ENCODE results near the gene FAM120A. TPM values are rescaled to one million over a fixed set of nuclear protein-coding genes. Genes with fewer than 3 reads are reported as not detected.
"Not testable (repeated sequence)": the region's sequence is repeated elsewhere in the genome, so short reads cannot be mapped to it uniquely, and the experiment has no call there.

FAM120A gene
- total and polyA plus RNA-seq, 9 donors = 37.9 to 130 (median 78.9) TPM

DNA sequence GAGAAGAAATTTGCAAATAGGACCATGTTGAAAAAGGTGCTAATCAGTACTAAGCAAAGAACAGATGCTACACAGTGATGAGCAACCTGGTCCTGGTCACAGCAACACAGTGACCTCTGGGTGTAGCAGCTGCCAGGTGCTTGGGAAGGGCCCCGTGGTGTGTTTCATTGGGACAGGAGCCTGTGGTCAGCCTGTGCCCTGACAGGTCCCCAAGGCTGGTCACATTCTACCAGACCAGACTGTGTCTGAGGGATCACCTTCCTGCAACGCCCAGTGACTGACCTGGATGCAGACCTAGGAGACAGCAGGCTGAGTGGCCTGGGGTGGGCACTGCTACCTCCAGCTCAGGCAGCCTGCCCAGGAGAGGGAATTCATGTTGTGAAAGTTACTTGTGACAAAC, 56.7 kb downstream of the FAM120A start:
- Histone ChIP-seq H3K9me3 (no peaks in the 10 kb centered on the region), H3K27me3 (no peaks in the 10 kb centered on the region), H3K4me1 (ENCODE audit: insufficient read depth) (peaks cover 8% of the 10 kb centered on the region), H3K4me3 (no peak overlapping the region), H3K36me3 (no peaks in the 10 kb centered on the region), H3K27ac (no peak overlapping the region)
- 59 to 98% (median 94%) methylated on average over 2 of the region's 2 CpGs for WGBS, 3 donors
- intact Hi-C loops (cut with DNase I) = no loop called here
- DNase-seq = no peak
- TF ChIP-seq POLR2A (IDR thresholded peaks at IDR 0.05) = no peak
- TF ChIP-seq EP300 (IDR thresholded peaks at IDR 0.05) = no peak
- TF ChIP-seq CTCF (IDR thresholded peaks at IDR 0.05) = no peak

- H3K4me1 ChIP-seq (ENCODE audit: insufficient read depth) = peaks cover 16% of the 10 kb centered on the region
- no peaks in the 10 kb centered on the region for H3K36me3 ChIP-seq
- no peaks in the 10 kb centered on the region for H3K9me3 ChIP-seq
- no peak for DNase-seq
- no peak overlapping the region for H3K4me3 ChIP-seq
- TF ChIP-seq EP300 (IDR thresholded peaks at IDR 0.05) (no peak), POLR2A (IDR thresholded peaks at IDR 0.05) (no peak), CTCF (IDR thresholded peaks at IDR 0.05) (no peak)
- no peak overlapping the region for H3K27ac ChIP-seq
- WGBS, 3 donors = 80 to 98% (median 91%) methylated on average over 2 of the region's 2 CpGs
- H3K27me3 ChIP-seq = no peaks in the 10 kb centered on the region
- intact Hi-C loops (cut with DNase I) = no loop called here
Observed at GRCh38 chr9:93509084-93509483, 57.6 kb downstream of the FAM120A start.

GRCh38 chr9:93510041-93510440, 58.6 kb downstream of the FAM120A start:
- Histone ChIP-seq H3K27me3 (no peaks in the 10 kb centered on the region), H3K9me3 (no peaks in the 10 kb centered on the region), H3K4me1 (ENCODE audit: insufficient read depth) (peaks cover 19% of the 10 kb centered on the region), H3K36me3 (no peaks in the 10 kb centered on the region), H3K4me3 (no peak overlapping the region), H3K27ac (no peak overlapping the region)
- TF ChIP-seq POLR2A (IDR thresholded peaks at IDR 0.05) = no peak
- no peak for TF ChIP-seq EP300 (IDR thresholded peaks at IDR 0.05)
- no peak for TF ChIP-seq CTCF (IDR thresholded peaks at IDR 0.05)
- DNase-seq = no peak
- 72 to 81% (median 80%) methylated on average over 7 of the region's 7 CpGs for WGBS, 3 donors
- intact Hi-C loops (cut with DNase I) = loop anchor here in 1 of 4 donors (10.0 kb wide), 1 partner anchor 55 kb away; the partner anchor contains the start of genes FAM120A and FAM120AOS

- not testable (repeated sequence) for H3K9me3 ChIP-seq, H3K36me3 ChIP-seq, H3K27me3 ChIP-seq, H3K4me3 ChIP-seq
- Histone ChIP-seq H3K27ac (peak overlapping the region in 1 of 2 donors; percentile 47), H3K4me1 (ENCODE audit: insufficient read depth) (peaks cover 19% of the 10 kb centered on the region)
- peak; percentile 62 to 84 (median 73) for DNase-seq
- intact Hi-C loops (cut with DNase I) = loop anchor here in 1 of 4 donors (10.0 kb wide), 1 partner anchor 56 kb away; the partner anchor contains the start of genes FAM120A and FAM120AOS
- 16 to 27% (median 16%) methylated on average over 8 of the region's 8 CpGs for WGBS, 3 donors
Observed at GRCh38 chr9:93511228-93511627, 59.7 kb downstream of the FAM120A start.

DNA sequence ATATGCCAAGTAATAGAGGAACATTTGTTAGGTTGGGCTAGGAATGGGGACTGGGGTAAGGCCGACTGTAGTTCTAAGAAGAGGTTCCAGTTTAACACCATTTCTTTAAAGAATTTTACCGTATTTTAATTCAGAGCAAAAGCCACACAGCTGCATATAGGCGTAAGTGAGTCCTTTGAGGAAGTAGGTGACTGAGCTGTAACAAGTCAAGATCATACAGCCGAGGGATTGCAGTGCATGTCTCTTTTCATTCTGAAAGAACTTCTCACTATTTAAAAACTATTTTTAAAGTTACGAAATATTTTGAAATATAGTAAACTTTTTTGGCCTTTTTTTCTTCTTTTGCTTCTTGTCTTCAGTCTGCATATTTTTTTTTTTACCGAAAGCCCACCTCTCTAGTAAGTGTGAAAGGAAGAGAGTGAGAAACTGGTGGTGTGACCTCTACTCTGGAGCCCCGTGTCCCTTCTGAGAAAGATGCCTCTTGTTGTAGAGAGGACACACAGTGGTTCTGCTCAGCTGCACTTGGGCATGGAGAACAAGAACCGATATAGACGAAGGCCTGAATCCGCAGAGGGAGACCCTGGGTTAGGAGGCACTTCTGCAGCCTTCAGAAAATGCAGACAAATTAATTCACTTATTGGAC, 60.8 kb downstream of the FAM120A start:
- WGBS, 3 donors = 37 to 60% (median 52%) methylated on average over 10 of the region's 10 CpGs

More for the DNA sequence above, 60.8 kb downstream of the FAM120A start:
- intact Hi-C loops (cut with DNase I) = loop anchor here in 1 of 4 donors (10.0 kb wide), 1 partner anchor 57 kb away; the partner anchor contains the start of genes FAM120A and FAM120AOS
- Histone ChIP-seq H3K4me1 (ENCODE audit: insufficient read depth) (peaks cover 19% of the 10 kb centered on the region), H3K27ac (peak overlapping the region in 1 of 2 donors; percentile 47)
- H3K36me3 ChIP-seq, DNase-seq, H3K4me3 ChIP-seq, H3K27me3 ChIP-seq, H3K9me3 ChIP-seq: not testable (repeated sequence)
